Epithelial cell of proximal tubule (primary cell): ENCODE measurements around the gene POLR3H. TPM values are rescaled to one million over a fixed set of nuclear protein-coding genes. Genes with fewer than 3 reads are reported as not detected.

Source experiments
- DNase-seq: peaks from one replicate; pipeline ENCODE4 v3.0.0-alpha.2; 2011; ENCODE audit warnings: low read depth
- H3K4me3 ChIP-seq: 2 replicates; pipeline ENCODE4 v1.5.1; 2011; ENCODE audit warnings: low read depth, mild to moderate bottlenecking, low read length
- total RNA-seq: library from RNA; depleted of rRNA; stranded (reverse); fragments of >200 nt; gene quantifications from 2 replicates; pipeline ENCODE4 v1.2.3, GENCODE V29; 2015
- TF ChIP-seq, protein P1 (sequence below): conservative IDR thresholded peaks from 2 replicates; pipeline ENCODE4 v1.5.1; 2012; ENCODE audit warnings: low read depth, mild to moderate bottlenecking, low read length

POLR3H gene
- total RNA-seq, 1 donor from 2014 or later, result 9.5 TPM

DNA sequence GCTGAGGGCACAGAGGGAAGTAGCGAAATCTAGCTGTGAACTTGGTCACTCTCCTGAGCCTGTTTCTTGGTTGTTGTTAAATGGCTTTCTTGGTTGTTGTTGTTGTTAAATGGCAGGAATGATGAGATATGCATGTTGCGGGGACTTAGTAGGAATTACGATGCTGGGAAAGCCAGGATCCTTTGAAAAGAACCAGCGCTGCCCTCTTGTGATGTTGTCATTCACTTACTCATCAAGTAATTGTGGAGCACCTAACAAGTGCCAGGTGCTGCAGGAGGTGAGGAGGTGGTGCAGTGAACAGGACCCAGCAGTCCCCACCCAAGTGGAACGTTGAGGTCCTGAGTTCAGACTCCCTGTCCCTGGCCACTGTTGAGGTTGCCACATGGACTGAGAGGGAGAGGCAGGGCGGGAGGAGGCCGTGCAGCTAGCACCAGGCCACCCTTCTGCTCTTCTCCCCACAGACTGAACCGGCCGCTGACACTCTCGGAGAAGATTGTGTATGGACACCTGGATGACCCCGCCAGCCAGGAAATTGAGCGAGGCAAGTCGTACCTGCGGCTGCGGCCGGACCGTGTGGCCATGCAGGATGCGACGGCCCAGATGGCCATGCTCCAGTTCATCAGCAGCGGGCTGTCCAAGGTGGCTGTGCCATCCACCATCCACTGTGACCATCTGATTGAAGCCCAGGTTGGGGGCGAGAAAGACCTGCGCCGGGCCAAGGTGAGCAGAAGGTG lies 36.8 kb downstream of the POLR3H start:
- TF ChIP-seq, protein P1, sequence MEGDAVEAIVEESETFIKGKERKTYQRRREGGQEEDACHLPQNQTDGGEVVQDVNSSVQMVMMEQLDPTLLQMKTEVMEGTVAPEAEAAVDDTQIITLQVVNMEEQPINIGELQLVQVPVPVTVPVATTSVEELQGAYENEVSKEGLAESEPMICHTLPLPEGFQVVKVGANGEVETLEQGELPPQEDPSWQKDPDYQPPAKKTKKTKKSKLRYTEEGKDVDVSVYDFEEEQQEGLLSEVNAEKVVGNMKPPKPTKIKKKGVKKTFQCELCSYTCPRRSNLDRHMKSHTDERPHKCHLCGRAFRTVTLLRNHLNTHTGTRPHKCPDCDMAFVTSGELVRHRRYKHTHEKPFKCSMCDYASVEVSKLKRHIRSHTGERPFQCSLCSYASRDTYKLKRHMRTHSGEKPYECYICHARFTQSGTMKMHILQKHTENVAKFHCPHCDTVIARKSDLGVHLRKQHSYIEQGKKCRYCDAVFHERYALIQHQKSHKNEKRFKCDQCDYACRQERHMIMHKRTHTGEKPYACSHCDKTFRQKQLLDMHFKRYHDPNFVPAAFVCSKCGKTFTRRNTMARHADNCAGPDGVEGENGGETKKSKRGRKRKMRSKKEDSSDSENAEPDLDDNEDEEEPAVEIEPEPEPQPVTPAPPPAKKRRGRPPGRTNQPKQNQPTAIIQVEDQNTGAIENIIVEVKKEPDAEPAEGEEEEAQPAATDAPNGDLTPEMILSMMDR, result no peak
- no peak for DNase-seq
- H3K4me3 ChIP-seq, result no peak overlapping the region

DNA sequence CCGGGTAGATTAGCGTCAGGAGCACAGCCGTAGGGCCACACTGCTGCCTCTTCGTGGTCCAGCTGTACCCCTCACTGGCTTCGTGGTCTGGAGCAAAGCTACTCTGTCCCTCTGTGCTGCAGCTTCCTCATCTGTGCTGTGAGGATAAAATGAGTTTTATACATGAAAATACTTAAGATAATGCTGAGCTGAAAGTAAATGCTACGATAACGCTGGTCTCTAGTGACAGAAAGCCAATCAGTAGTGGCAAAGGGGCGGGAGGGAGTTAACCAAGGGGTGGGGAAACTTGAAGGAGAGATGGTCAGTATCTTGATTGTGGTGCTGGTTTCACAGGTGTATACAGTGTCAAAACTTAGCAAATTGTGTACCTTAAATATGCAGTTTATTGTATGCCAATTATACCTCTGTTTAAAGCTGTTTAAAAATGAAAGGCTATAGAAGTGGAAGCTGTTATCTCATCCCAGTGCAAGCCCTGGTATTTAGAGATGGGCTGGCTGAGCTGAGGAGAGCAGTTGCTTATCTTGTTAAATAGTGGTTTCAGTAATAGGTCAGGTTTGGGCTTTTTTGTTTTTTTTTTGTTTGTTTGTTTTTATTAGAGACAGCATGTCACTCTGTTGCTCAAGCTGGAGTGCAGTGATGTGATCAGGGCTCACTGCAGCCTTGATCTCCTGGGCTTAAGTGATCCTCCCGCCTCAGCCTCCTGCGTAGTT lies 38.6 kb downstream of the POLR3H start:
- no peak for DNase-seq
- TF ChIP-seq, protein P1, result no peak
- H3K4me3 ChIP-seq, result no peak overlapping the region

DNA sequence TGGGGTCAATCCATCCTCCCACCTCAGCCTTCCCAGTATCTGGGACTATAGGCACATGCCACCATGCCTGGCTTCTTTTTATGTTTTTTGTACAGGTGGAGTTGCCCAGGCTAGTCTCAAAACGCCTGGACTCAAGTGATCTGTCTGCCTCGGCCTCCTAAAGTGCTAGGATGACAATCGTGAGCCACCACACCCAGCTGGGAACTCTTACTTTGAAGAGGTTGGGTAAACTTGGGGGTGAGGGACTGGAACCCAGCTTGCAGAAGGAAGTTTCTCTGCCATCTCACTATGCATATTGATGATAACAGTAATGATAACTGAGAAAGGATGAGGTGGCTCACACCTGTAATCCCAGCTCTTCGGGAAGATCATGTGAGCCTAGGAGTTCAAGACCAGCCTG lies 39.5 kb downstream of the POLR3H start:
- no peak for DNase-seq
- no peak overlapping the region for H3K4me3 ChIP-seq
- TF ChIP-seq, protein P1, result no peak

DNA sequence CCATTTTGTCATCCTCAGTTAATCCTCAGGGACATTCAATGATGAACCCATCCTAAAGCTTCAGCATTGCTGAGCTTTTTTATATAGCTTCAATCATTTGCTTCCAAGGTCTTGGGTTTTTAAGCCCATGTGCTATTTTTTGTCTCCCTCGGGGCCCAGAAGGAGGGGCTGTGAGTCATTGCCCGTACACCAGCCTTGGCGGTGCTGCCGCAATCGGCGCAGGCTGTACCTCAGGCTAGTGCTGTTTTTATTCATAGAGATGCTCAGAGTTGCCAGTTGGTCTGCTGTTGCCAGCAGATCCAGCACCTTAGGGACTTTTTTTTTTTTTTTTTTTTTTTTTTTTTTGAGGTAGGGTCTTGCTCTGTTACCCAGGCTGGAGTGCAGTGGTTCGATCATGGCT lies 39.9 kb downstream of the POLR3H start:
- no peak overlapping the region for H3K4me3 ChIP-seq
- TF ChIP-seq, protein P1, result no peak
- DNase-seq, result no peak

DNA sequence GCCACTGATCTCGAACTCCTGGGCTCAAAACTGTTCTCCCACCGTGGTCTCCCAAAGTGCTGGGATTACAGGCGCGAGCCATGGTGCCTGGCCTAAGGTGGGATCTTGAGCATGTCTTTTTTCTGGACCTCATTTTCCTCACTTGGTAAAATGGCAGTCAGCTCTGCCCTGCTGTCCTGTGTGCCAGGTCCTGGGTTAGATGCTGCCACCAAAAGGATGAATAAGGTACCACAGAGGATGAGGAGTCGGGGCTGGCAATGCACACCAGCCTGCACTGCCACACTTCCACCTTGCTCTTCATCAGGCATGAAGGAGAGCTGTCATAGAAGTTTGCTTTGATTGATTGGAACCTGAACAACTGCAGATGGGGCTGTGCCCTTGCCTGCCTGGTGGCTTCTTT lies 43.1 kb downstream of the POLR3H start:
- DNase-seq, result no peak
- no peak overlapping the region for H3K4me3 ChIP-seq
- TF ChIP-seq, protein P1, result peak; percentile 52

DNA sequence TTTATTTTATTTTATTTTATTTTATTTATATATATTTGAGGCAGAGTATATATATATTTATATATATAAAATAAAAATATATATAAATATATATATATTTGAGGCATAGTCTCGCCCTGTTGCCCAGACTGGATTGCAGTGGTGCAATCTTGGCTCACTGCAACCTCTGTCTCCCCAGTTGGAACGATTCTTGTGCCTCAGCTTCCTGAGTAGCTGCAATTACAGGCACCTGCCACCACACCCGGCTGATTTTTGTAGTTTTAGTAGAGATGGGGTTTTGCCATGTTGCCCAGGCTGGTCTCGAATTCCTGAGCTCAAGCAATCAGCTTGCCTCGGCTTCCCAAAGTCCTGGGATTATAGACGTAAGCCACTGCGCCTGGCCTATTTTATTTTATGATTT lies 44.0 kb downstream of the POLR3H start:
- DNase-seq, result no peak

More for the DNA sequence above, 44.0 kb downstream of the POLR3H start:
- H3K4me3 ChIP-seq, result no peak overlapping the region
- TF ChIP-seq, protein P1, result no peak
